MM.1S (cell line): ENCODE results near the gene LNX2.

Experiments used
- DNase-seq: peaks from one replicate; pipeline ENCODE4 v3.0.0-alpha.2; 2015
- H2AFZ ChIP-seq: fragments of 300-600 bp; sonication (generic); 2 replicates; pipeline ENCODE4 v1.6.0; 2016; ENCODE audit warnings: antibody characterized with exemption, low read length
- H3F3A ChIP-seq: fragments of 300-600 bp; sonication (generic); 2 replicates; pipeline ENCODE4 v1.6.1; 2016; ENCODE audit warnings: mild to moderate bottlenecking, antibody characterized with exemption, low read length, moderate library complexity, mixed read lengths; ENCODE audit not compliant: insufficient read depth
- H3K27ac ChIP-seq: fragments of 300-600 bp; sonication (generic); 2 replicates; pipeline ENCODE4 v1.5.1; 2016; ENCODE audit warnings: mild to moderate bottlenecking, low read length
- H3K27me3 ChIP-seq: fragments of 300-600 bp; sonication (generic); replicated peaks from 2 replicates; pipeline ENCODE4 v1.6.0; 2016; ENCODE audit warnings: low read length; ENCODE audit not compliant: insufficient read depth
- H3K36me3 ChIP-seq: fragments of 300-600 bp; sonication (generic); replicated peaks from 2 replicates; pipeline ENCODE4 v1.6.1; 2016; ENCODE audit warnings: mild to moderate bottlenecking, low read length, mixed read lengths; ENCODE audit not compliant: insufficient read depth
- H3K4me1 ChIP-seq: fragments of 300-600 bp; sonication (generic); 2 replicates; pipeline ENCODE4 v1.6.1; 2016; ENCODE audit warnings: low read length, mixed read lengths
- H3K4me2 ChIP-seq: fragments of 300-600 bp; sonication (generic); 2 replicates; pipeline ENCODE4 v1.6.0; 2016; ENCODE audit warnings: low read depth, low read length
- H3K4me3 ChIP-seq: fragments of 300-600 bp; sonication (generic); 2 replicates; pipeline ENCODE4 v1.5.1; 2016; ENCODE audit warnings: low read length, mixed read lengths
- H3K79me2 ChIP-seq: fragments of 300-600 bp; sonication (generic); 2 replicates; pipeline ENCODE4 v1.6.1; 2016; ENCODE audit warnings: mixed run types, low read length, mixed read lengths
- H3K9ac ChIP-seq: fragments of 300-600 bp; sonication (generic); 2 replicates; pipeline ENCODE4 v1.6.1; 2016; ENCODE audit warnings: low read length, mixed read lengths
- H3K9me2 ChIP-seq: fragments of 300-600 bp; sonication (generic); replicated peaks from 2 replicates; pipeline ENCODE4 v1.6.1; 2016; ENCODE audit warnings: mild to moderate bottlenecking, low read length, mixed read lengths; ENCODE audit not compliant: insufficient read depth
- H3K9me3 ChIP-seq: fragments of 300-600 bp; sonication (generic); replicated peaks from 2 replicates; pipeline ENCODE4 v1.6.1; 2016; ENCODE audit warnings: mild to moderate bottlenecking, low read length, mixed read lengths; ENCODE audit not compliant: insufficient read depth
- H4K20me1 ChIP-seq: fragments of 300-600 bp; sonication (generic); 2 replicates; pipeline ENCODE4 v1.6.1; 2016; ENCODE audit warnings: mild to moderate bottlenecking, low read length, moderate library complexity, mixed read lengths; ENCODE audit not compliant: insufficient read depth
- EZH2 ChIP-seq: fragments of 300-600 bp; sonication (generic); optimal IDR thresholded peaks from 2 replicates; pipeline ENCODE3; 2017; ENCODE audit warnings: low read depth, mild to moderate bottlenecking, antibody characterized with exemption, low read length, mixed read lengths
- EZH2phosphoT487 ChIP-seq: fragments of 300-600 bp; sonication (generic); IDR thresholded peaks from 2 replicates; pipeline ENCODE4 v1.6.1; 2018; ENCODE audit warnings: antibody characterized with exemption, low read length
- TF ChIP-seq, protein P1 (sequence below): fragments of 300-600 bp; sonication (generic); IDR thresholded peaks from 2 replicates; pipeline ENCODE4 v1.5.1; 2016; ENCODE audit warnings: antibody characterized with exemption, low read length, mixed read lengths

LNX2 gene

DNA sequence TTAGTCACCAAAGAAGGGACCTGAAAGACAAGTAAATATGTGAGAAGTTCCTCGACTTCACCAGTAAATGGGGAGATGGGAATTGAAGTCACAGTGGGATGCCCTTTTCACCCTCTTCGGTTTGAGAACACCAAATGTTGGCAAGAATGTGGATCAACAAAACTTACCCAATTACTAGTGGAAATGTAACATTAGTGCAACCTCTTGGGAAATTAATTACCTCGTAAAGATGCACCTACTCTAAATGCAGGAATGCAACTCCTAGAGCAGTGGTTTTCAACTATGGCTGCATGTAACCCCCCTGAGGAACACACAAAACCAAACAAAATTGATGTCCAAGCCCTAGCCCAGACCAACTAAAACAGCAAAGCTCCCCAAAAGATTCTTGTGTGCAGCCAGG lies 78.1 kb downstream of the LNX2 start:
- TF ChIP-seq EZH2phosphoT487 = no peak
- TF ChIP-seq, protein P1, sequence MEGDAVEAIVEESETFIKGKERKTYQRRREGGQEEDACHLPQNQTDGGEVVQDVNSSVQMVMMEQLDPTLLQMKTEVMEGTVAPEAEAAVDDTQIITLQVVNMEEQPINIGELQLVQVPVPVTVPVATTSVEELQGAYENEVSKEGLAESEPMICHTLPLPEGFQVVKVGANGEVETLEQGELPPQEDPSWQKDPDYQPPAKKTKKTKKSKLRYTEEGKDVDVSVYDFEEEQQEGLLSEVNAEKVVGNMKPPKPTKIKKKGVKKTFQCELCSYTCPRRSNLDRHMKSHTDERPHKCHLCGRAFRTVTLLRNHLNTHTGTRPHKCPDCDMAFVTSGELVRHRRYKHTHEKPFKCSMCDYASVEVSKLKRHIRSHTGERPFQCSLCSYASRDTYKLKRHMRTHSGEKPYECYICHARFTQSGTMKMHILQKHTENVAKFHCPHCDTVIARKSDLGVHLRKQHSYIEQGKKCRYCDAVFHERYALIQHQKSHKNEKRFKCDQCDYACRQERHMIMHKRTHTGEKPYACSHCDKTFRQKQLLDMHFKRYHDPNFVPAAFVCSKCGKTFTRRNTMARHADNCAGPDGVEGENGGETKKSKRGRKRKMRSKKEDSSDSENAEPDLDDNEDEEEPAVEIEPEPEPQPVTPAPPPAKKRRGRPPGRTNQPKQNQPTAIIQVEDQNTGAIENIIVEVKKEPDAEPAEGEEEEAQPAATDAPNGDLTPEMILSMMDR = no peak
- no peak for TF ChIP-seq EZH2
- H3K79me2 ChIP-seq = no peaks in the 10 kb centered on the region
- H3K9me2 ChIP-seq = no peaks in the 10 kb centered on the region
- H4K20me1 ChIP-seq = no peaks in the 10 kb centered on the region
- no peaks in the 10 kb centered on the region for H3K4me1 ChIP-seq
- no peaks in the 10 kb centered on the region for H3F3A ChIP-seq
- H3K36me3 ChIP-seq = no peaks in the 10 kb centered on the region
- H3K27me3 ChIP-seq = no peaks in the 10 kb centered on the region
- H3K9me3 ChIP-seq = no peaks in the 10 kb centered on the region
- H3K4me2 ChIP-seq = no peak overlapping the region
- no peak overlapping the region for H3K4me3 ChIP-seq
- H3K9ac ChIP-seq = no peak overlapping the region
- H3K27ac ChIP-seq = no peak overlapping the region
- H2AFZ ChIP-seq = no peak overlapping the region
- DNase-seq = no peak

DNA sequence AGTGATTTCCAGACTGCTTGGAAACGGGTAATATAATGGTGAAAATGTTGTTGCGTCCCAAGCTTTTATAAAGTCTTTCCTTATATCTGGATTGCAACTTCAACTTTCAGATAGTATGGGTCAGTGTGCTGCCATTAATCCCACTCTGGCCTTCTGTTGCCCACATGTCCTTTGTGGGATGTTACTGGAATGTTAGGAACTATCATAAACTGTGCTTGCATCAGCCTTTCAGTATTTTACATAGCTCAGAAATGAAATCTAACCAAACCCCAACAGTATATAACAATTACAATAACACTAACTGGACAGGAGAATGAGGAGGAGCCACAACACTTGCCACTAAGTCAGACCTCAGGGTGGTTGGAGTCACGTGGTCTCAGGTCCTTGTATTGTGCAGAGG lies 78.9 kb downstream of the LNX2 start:
- H3K36me3 ChIP-seq = no peaks in the 10 kb centered on the region
- H2AFZ ChIP-seq = no peak overlapping the region
- no peaks in the 10 kb centered on the region for H4K20me1 ChIP-seq
- H3K27ac ChIP-seq = no peak overlapping the region
- no peaks in the 10 kb centered on the region for H3K79me2 ChIP-seq
- no peaks in the 10 kb centered on the region for H3F3A ChIP-seq
- no peaks in the 10 kb centered on the region for H3K9me2 ChIP-seq
- no peak overlapping the region for H3K9ac ChIP-seq
- no peaks in the 10 kb centered on the region for H3K4me1 ChIP-seq
- H3K4me2 ChIP-seq = no peak overlapping the region
- no peaks in the 10 kb centered on the region for H3K9me3 ChIP-seq
- no peak for TF ChIP-seq EZH2phosphoT487
- no peak for TF ChIP-seq EZH2
- H3K4me3 ChIP-seq = no peak overlapping the region
- H3K27me3 ChIP-seq = no peaks in the 10 kb centered on the region
- DNase-seq = no peak

DNA sequence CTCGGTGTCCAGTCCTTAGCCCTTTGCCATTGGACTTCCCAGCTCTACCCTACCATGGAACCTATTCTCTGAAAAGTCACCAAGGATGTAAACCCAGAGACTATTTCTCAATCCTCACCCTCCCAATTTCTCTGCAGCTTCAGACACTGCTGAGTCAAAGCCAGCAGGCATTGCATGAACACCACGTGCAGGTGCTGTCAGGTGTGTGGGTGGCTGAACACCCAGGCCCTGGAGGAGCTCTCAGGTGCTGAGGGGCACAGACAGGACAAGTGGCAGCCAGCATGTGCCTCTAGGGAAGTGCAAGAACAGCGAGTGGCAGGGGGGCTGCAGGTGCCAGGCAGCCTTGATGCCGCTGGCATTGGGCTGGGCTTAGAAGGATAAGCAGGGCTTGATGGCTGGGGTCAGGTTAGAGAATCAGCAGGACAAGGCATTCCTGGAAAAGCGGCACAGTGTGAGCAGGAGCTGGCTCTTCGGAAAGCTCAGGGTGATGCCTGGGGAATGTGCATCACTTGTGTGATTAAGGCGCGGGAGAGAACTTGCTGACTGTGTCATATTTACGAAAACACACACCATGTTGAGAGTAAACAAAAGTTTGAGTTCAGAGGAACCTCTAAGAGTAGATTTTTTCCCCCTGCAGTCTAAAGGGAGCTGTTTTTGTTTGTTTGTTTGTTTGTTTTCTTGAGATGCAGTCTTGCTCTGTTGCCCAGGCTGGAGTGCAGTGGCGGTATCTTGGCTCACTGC lies 83.8 kb downstream of the LNX2 start:
- H2AFZ ChIP-seq = no peak overlapping the region
- H3K36me3 ChIP-seq = no peaks in the 10 kb centered on the region
- no peaks in the 10 kb centered on the region for H4K20me1 ChIP-seq
- no peak overlapping the region for H3K4me3 ChIP-seq
- H3K4me2 ChIP-seq = no peak overlapping the region
- no peak overlapping the region for H3K9ac ChIP-seq
- TF ChIP-seq EZH2phosphoT487 (no peak), EZH2 (no peak)
- TF ChIP-seq, protein P1 = no peak
- H3K9me2 ChIP-seq = no peaks in the 10 kb centered on the region
- H3K27ac ChIP-seq = no peak overlapping the region
- H3K9me3 ChIP-seq = no peaks in the 10 kb centered on the region
- DNase-seq = no peak
- H3K4me1 ChIP-seq = no peaks in the 10 kb centered on the region
- no peaks in the 10 kb centered on the region for H3K27me3 ChIP-seq
- H3K79me2 ChIP-seq = no peaks in the 10 kb centered on the region
- H3F3A ChIP-seq = no peaks in the 10 kb centered on the region

DNA sequence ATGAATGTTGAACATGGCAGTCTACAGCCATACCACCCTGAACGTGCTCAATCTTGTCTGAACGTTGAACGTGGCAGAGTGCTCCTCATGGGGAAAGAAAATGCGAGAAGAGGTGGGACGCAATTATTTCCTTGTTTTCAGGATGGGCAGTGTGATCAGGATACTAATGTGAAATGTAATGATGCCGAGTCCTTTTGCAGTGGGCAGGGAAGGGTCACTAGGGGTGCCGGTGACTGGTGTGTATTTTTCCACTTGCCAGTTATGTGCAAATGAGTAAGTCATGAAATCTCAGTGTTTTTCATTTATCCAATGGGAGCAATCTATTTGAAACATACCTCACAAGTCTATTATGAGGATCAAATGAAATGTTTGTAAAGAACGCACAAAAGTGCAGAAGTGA lies 84.8 kb downstream of the LNX2 start:
- Histone ChIP-seq H3K27ac (no peak overlapping the region), H3K79me2 (no peaks in the 10 kb centered on the region), H3K36me3 (no peaks in the 10 kb centered on the region), H3K4me3 (no peak overlapping the region), H3K9me3 (no peaks in the 10 kb centered on the region), H3K9me2 (no peaks in the 10 kb centered on the region), H4K20me1 (no peaks in the 10 kb centered on the region), H3K4me1 (no peaks in the 10 kb centered on the region), H3K4me2 (no peak overlapping the region), H2AFZ (no peak overlapping the region), H3F3A (no peaks in the 10 kb centered on the region), H3K27me3 (no peaks in the 10 kb centered on the region), H3K9ac (no peak overlapping the region)
- DNase-seq = no peak
- TF ChIP-seq, protein P1 = no peak
- TF ChIP-seq EZH2 = no peak
- TF ChIP-seq EZH2phosphoT487 = no peak
